Prostate gland (tissue), 2 donors: ENCODE data around the gene ANKRD12. TPM values are rescaled to one million over a fixed set of nuclear protein-coding genes. Genes with fewer than 3 reads are reported as not detected.

ENCODE experiments used
- DNase-seq: peaks from one replicate; pipeline ENCODE4 v3.0.0-alpha.2; 2019; ENCODE audit warnings: low spot score
- H3K27ac ChIP-seq, 2 donors: fragments of 200-600 bp; sonication (generic); 2 replicates each; pipeline ENCODE4 v1.5.1; 2017 to 2019
- H3K27me3 ChIP-seq: fragments of 200-600 bp; sonication (generic); replicated peaks from 2 replicates; pipeline ENCODE4 v1.5.1; 2019; ENCODE audit not compliant: insufficient read depth
- H3K36me3 ChIP-seq, 2 donors: fragments of 200-600 bp; sonication (generic); 1 replicate in 1 of 2; 2 replicates in 1 of 2; pipeline versions ENCODE4 v1.5.1 to v1.8.1; 2017 to 2019
- H3K4me1 ChIP-seq: fragments of 200-600 bp; sonication (generic); replicated peaks from 2 replicates; pipeline ENCODE4 v1.5.1; 2019
- H3K4me3 ChIP-seq, 2 donors: fragments of 200-600 bp; sonication (generic); 2 replicates each; pipeline ENCODE4 v1.5.1; 2017 to 2019
- H3K9me3 ChIP-seq: fragments of 200-600 bp; sonication (generic); 2 replicates; pipeline ENCODE4 v1.5.1; 2017
- CTCF ChIP-seq, 4 experiments: fragments of 200-600 bp in 2 of 4; fragments of 450-650 bp in 2 of 4; sonication (generic) in 2 of 4; IDR thresholded peaks; 1 replicate in 3 of 4; 2 replicates in 1 of 4; pipeline ENCODE4 v1.5.1; 2016 to 2019; ENCODE audit warnings: antibody characterized with exemption in 4 of 4, mild to moderate bottlenecking in 2 of 4, moderate library complexity in 2 of 4
- POLR2A ChIP-seq: fragments of 450-650 bp; IDR thresholded peaks from one replicate; pipeline ENCODE4 v1.6.1; 2016; ENCODE audit warnings: antibody characterized with exemption, mild to moderate bottlenecking
- POLR2AphosphoS5 ChIP-seq: sonication (generic); formaldehyde crosslinking; IDR thresholded peaks from one replicate; pipeline ENCODE4 v1.6.1; 2017; ENCODE audit warnings: antibody characterized with exemption
- WGBS: methylation state at CpG from one replicate; pipeline ENCODE4 v1.1.5; 2018; 5-methylcytosine and 5-hydroxymethylcytosine counted together
- intact Hi-C: fragments of 100-400 bp; cut with DNase I; formaldehyde crosslinking; loops from one replicate; pipeline ENCODE4 v1.14.2; 2022
- total RNA-seq, 2 donors: library from RNA; depleted of rRNA; stranded (reverse); fragments of >200 nt; gene quantifications; one replicate each; pipeline ENCODE4 v1.1.0, GENCODE V29; 2016

Gene ANKRD12
- total RNA-seq, 2 donors from 2014 or later, result 38.7 to 50.1 TPM

GRCh38 chr18:9323750-9324445 is 187.3 kb downstream of the ANKRD12 start:
- no peaks in the 10 kb centered on the region for H3K27me3 ChIP-seq
- no peak overlapping the region for H3K27ac ChIP-seq
- no peaks in the 10 kb centered on the region for H3K4me1 ChIP-seq
- WGBS, result 66% methylated on average over 3 of the region's 3 CpGs
- intact Hi-C loops, result no loop called here
- DNase-seq, result no peak
- no peak overlapping the region for H3K4me3 ChIP-seq
- no peak for TF ChIP-seq POLR2AphosphoS5
- no peak for TF ChIP-seq CTCF (IDR thresholded peaks at IDR 0.05)
- TF ChIP-seq POLR2A, result no peak
- H3K36me3 ChIP-seq, result no peaks in the 10 kb centered on the region
- no peaks in the 10 kb centered on the region for H3K9me3 ChIP-seq

- Histone ChIP-seq H3K27me3 (no peaks in the 10 kb centered on the region), H3K4me1 (no peaks in the 10 kb centered on the region), H3K4me3 (no peak overlapping the region), H3K36me3 (no peaks in the 10 kb centered on the region), H3K27ac (no peak overlapping the region), H3K9me3 (no peaks in the 10 kb centered on the region)
- WGBS, result 71% methylated on average over 2 of the region's 2 CpGs
- intact Hi-C loops, result no loop called here
- DNase-seq, result no peak
- no peak for TF ChIP-seq POLR2AphosphoS5
- TF ChIP-seq CTCF (IDR thresholded peaks at IDR 0.05), result no peak
- TF ChIP-seq POLR2A, result no peak
These were observed 189.1 kb downstream of the ANKRD12 start for GRCh38 chr18:9325716-9326115.

- H3K4me1 ChIP-seq, result no peaks in the 10 kb centered on the region
- DNase-seq, result no peak
- WGBS, result 93% methylated on average over 2 of the region's 2 CpGs
- no peak overlapping the region for H3K4me3 ChIP-seq
- no peak overlapping the region for H3K27ac ChIP-seq
- no peaks in the 10 kb centered on the region for H3K27me3 ChIP-seq
- intact Hi-C loops, result no loop called here
- no peaks in the 10 kb centered on the region for H3K9me3 ChIP-seq
- TF ChIP-seq POLR2AphosphoS5, result no peak
- TF ChIP-seq POLR2A, result no peak
- no peak for TF ChIP-seq CTCF (IDR thresholded peaks at IDR 0.05)
- H3K36me3 ChIP-seq, result no peaks in the 10 kb centered on the region
These were observed 192.2 kb downstream of the ANKRD12 start for GRCh38 chr18:9328776-9329175.

- WGBS, result 47% methylated on average over 1 of the region's 1 CpG
- intact Hi-C loops, result no loop called here
- H3K36me3 ChIP-seq, result no peaks in the 10 kb centered on the region
- H3K27me3 ChIP-seq, result no peaks in the 10 kb centered on the region
- no peaks in the 10 kb centered on the region for H3K9me3 ChIP-seq
- DNase-seq, result no peak
- H3K4me3 ChIP-seq, result no peak overlapping the region
- no peak overlapping the region for H3K27ac ChIP-seq
- no peaks in the 10 kb centered on the region for H3K4me1 ChIP-seq
- TF ChIP-seq POLR2AphosphoS5 (peak; percentile 33), CTCF (IDR thresholded peaks at IDR 0.05) (no peak), POLR2A (no peak)
These were observed 192.9 kb downstream of the ANKRD12 start for GRCh38 chr18:9329471-9329870.

GRCh38 chr18:9330419-9330818 is 193.8 kb downstream of the ANKRD12 start:
- H3K4me3 ChIP-seq, result no peak overlapping the region
- H3K36me3 ChIP-seq, result no peaks in the 10 kb centered on the region
- no peaks in the 10 kb centered on the region for H3K9me3 ChIP-seq
- intact Hi-C loops, result loop anchor here (5.0 to 10.0 kb wide), 3 partner anchors 196 to 584 kb away; partner anchors contain the start of genes ANKRD12 and VAPA
- DNase-seq, result no peak
- H3K27me3 ChIP-seq, result no peaks in the 10 kb centered on the region
- no peaks in the 10 kb centered on the region for H3K4me1 ChIP-seq
- TF ChIP-seq POLR2A (no peak), POLR2AphosphoS5 (no peak), CTCF (IDR thresholded peaks at IDR 0.05) (no peak)
- 82% methylated on average over 3 of the region's 3 CpGs for WGBS
- no peak overlapping the region for H3K27ac ChIP-seq
